MM.1S (cell line): ENCODE data around the gene FCGR1A.
"Not testable (repeated sequence)": the region's sequence is repeated elsewhere in the genome, so short reads cannot be mapped to it uniquely, and the experiment has no call there.

Source experiments
- DNase-seq: peaks from one replicate; pipeline ENCODE4 v3.0.0-alpha.2; 2015
- H2AFZ ChIP-seq: fragments of 300-600 bp; sonication (generic); 2 replicates; pipeline ENCODE4 v1.6.0; 2016; ENCODE audit warnings: antibody characterized with exemption, low read length
- H3F3A ChIP-seq: fragments of 300-600 bp; sonication (generic); 2 replicates; pipeline ENCODE4 v1.6.1; 2016; ENCODE audit warnings: mild to moderate bottlenecking, antibody characterized with exemption, low read length, moderate library complexity, mixed read lengths; ENCODE audit not compliant: insufficient read depth
- H3K27ac ChIP-seq: fragments of 300-600 bp; sonication (generic); 2 replicates; pipeline ENCODE4 v1.5.1; 2016; ENCODE audit warnings: mild to moderate bottlenecking, low read length
- H3K27me3 ChIP-seq: fragments of 300-600 bp; sonication (generic); replicated peaks from 2 replicates; pipeline ENCODE4 v1.6.0; 2016; ENCODE audit warnings: low read length; ENCODE audit not compliant: insufficient read depth
- H3K36me3 ChIP-seq: fragments of 300-600 bp; sonication (generic); replicated peaks from 2 replicates; pipeline ENCODE4 v1.6.1; 2016; ENCODE audit warnings: mild to moderate bottlenecking, low read length, mixed read lengths; ENCODE audit not compliant: insufficient read depth
- H3K4me1 ChIP-seq: fragments of 300-600 bp; sonication (generic); 2 replicates; pipeline ENCODE4 v1.6.1; 2016; ENCODE audit warnings: low read length, mixed read lengths
- H3K4me2 ChIP-seq: fragments of 300-600 bp; sonication (generic); 2 replicates; pipeline ENCODE4 v1.6.0; 2016; ENCODE audit warnings: low read depth, low read length
- H3K4me3 ChIP-seq: fragments of 300-600 bp; sonication (generic); 2 replicates; pipeline ENCODE4 v1.5.1; 2016; ENCODE audit warnings: low read length, mixed read lengths
- H3K79me2 ChIP-seq: fragments of 300-600 bp; sonication (generic); 2 replicates; pipeline ENCODE4 v1.6.1; 2016; ENCODE audit warnings: mixed run types, low read length, mixed read lengths
- H3K9ac ChIP-seq: fragments of 300-600 bp; sonication (generic); 2 replicates; pipeline ENCODE4 v1.6.1; 2016; ENCODE audit warnings: low read length, mixed read lengths
- H3K9me2 ChIP-seq: fragments of 300-600 bp; sonication (generic); replicated peaks from 2 replicates; pipeline ENCODE4 v1.6.1; 2016; ENCODE audit warnings: mild to moderate bottlenecking, low read length, mixed read lengths; ENCODE audit not compliant: insufficient read depth
- H3K9me3 ChIP-seq: fragments of 300-600 bp; sonication (generic); replicated peaks from 2 replicates; pipeline ENCODE4 v1.6.1; 2016; ENCODE audit warnings: mild to moderate bottlenecking, low read length, mixed read lengths; ENCODE audit not compliant: insufficient read depth
- H4K20me1 ChIP-seq: fragments of 300-600 bp; sonication (generic); 2 replicates; pipeline ENCODE4 v1.6.1; 2016; ENCODE audit warnings: mild to moderate bottlenecking, low read length, moderate library complexity, mixed read lengths; ENCODE audit not compliant: insufficient read depth
- TF ChIP-seq, protein P1 (sequence below): fragments of 300-600 bp; sonication (generic); IDR thresholded peaks from 2 replicates; pipeline ENCODE4 v1.5.1; 2016; ENCODE audit warnings: antibody characterized with exemption, low read length, mixed read lengths

The FCGR1A gene

DNA sequence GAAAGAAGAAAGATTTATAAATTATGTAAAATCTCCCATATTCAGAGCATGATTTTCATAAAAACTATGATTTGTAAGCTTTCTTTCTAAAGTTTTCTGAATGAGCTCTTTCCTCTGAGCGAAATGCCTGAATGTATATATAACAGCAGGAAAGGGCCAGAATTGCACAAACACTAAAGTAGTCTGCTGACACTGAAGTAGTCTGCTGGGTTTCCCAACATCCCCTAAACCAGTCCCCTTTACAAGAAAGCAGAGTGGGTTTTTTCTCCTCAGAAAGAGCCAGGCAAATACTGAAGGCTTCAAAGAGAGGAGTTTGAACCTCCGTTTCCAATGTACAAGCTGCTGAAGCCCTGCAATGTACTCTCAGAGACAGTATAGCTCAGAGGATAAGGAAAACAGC is 795 bp downstream of the FCGR1A start:
- not testable (repeated sequence) for H3F3A ChIP-seq, H3K9ac ChIP-seq, H3K27me3 ChIP-seq, H3K27ac ChIP-seq, H3K4me1 ChIP-seq, DNase-seq, H3K36me3 ChIP-seq, H3K9me2 ChIP-seq, H4K20me1 ChIP-seq, H3K79me2 ChIP-seq, H3K4me2 ChIP-seq, H2AFZ ChIP-seq, H3K4me3 ChIP-seq, H3K9me3 ChIP-seq

DNA sequence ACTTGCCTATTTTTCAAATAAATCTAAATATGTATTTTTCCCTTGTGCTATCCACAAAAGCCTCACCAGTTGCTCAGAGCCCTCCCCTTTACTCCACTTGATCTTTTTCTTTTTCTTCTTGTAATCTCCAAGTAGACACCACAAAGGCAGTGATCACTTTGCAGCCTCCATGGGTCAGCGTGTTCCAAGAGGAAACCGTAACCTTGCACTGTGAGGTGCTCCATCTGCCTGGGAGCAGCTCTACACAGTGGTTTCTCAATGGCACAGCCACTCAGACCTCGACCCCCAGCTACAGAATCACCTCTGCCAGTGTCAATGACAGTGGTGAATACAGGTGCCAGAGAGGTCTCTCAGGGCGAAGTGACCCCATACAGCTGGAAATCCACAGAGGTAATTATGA is 1.4 kb downstream of the FCGR1A start:
- H3F3A ChIP-seq, H3K4me1 ChIP-seq, H4K20me1 ChIP-seq, DNase-seq, H3K9ac ChIP-seq, H3K27ac ChIP-seq, H3K4me2 ChIP-seq, H3K9me2 ChIP-seq, H3K36me3 ChIP-seq, H3K4me3 ChIP-seq, H3K9me3 ChIP-seq, H3K79me2 ChIP-seq, H2AFZ ChIP-seq, H3K27me3 ChIP-seq: not testable (repeated sequence)

DNA sequence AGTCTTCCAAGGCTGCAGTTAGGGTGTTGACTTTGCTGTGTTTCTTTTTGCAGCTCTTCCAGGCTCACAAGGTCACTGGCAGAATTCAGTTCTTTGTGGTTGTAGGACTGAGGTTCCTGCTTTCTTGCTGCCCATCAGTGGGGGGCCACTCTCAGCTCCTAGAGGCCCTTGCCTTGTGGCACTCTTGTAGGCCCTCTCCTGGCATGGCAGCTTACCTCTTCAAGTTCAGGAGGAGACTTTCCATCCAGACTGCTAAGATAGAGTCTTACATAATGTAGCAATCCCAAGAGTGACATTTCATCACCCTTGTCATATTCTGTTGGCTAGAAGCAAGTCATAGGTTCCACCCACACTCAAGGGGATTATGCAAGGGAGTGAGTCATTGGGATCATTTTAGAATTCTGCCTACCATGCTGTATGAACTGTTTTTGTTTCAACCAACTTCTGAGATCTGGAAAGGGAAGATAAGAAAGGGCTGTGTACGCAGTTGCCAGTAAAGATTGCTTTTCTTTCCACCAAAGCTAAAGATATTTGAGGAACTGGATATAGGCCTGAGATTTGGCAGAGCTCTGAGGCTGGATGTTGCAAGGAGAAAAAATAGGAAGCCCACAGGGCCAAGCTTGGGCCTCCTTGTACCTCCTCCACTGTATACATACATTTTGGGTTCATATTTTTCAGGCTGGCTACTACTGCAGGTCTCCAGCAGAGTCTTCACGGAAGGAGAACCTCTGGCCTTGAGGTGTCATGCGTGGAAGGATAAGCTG is 5.4 kb downstream of the FCGR1A start:
- H3K4me2 ChIP-seq, H2AFZ ChIP-seq, H3K27ac ChIP-seq, H3K4me1 ChIP-seq, H3K9me3 ChIP-seq, H3F3A ChIP-seq, H3K9ac ChIP-seq, H3K9me2 ChIP-seq, DNase-seq, H4K20me1 ChIP-seq, H3K36me3 ChIP-seq, H3K27me3 ChIP-seq, H3K79me2 ChIP-seq, H3K4me3 ChIP-seq: not testable (repeated sequence)

DNA sequence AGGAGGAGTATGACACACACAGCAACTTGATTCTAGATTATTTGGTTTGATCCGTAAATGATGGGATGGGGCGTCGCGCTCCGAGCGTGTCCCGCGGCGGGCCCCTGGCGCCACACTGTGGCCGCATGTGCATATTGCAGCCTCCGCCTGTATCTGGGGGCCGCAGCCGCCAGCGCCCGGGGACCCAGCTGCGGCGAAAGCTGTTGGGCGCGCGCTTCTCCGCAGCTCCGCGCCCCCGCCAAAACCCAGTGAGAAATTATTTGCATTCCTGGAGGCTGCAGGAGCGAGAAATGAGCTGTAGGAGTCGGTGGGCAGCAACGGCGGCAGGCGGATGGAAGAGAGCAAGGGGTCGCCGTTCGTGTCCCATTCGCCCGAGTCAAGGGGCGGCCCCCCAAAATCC is 10.0 kb downstream of the FCGR1A start:
- not testable (repeated sequence) for H3K4me3 ChIP-seq, H4K20me1 ChIP-seq, H3K4me2 ChIP-seq, H3F3A ChIP-seq, H3K36me3 ChIP-seq, H2AFZ ChIP-seq, H3K4me1 ChIP-seq, H3K9ac ChIP-seq, H3K9me3 ChIP-seq, H3K27me3 ChIP-seq, H3K27ac ChIP-seq, H3K79me2 ChIP-seq, H3K9me2 ChIP-seq
- DNase-seq: peak; percentile 38

DNA sequence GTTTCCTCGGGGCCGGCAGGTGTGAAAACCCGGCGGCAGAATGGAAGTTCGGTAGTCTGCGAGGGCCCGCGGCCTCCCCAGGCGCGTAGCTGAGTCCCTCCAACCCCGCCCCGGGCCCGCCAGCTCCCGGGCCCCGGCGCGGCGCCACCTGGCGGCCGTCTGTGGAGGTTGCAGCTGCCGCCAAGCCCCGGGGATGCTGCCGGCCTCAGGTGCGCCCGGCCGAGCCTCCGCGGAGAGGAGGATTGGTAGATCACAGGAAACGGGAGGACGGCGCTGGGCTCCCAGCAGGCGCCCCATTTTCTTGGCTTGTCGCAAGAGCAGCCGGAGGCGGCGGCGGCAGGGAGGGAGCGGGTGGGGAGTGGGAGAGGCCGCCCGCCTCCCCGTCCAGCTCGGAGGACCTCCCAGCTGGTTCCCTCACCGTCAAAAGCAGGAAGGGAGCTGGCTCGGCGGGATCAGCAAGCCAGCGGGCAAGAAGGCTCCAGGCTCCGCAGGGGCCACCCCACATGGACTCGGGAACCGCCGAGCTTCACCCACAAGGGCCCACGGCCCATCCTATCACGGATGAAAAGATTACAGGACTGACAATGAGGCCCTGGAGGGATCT is 10.5 kb downstream of the FCGR1A start:
- peak overlapping the region; percentile 37; the same call in 1 of the 2 replicates for H3K4me2 ChIP-seq
- not testable (repeated sequence) for H4K20me1 ChIP-seq

DNA sequence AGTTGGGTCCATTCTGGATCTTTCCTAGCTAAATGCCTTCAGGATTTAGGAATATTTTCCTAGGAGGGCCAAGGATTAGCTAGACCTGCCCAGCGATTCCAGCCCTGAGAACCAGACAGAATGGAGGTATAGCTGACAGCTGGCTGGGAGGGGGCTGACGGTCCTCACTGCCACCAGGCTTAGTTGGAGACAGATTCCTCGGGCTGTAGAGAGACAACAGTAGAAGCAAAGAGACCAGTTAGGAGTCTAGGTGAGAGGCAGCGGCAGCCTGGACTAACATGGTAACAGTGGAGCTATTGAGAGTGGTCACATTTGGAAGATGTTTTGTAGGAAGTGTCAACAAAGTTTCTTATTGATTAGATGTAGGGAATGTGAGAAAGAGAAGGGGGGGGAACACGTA is 11.4 kb downstream of the FCGR1A start:
- H3K4me2 ChIP-seq, H3K27me3 ChIP-seq, H3K9ac ChIP-seq, H3K4me1 ChIP-seq, H3K9me2 ChIP-seq, H3F3A ChIP-seq, H3K4me3 ChIP-seq, DNase-seq, H4K20me1 ChIP-seq, H3K36me3 ChIP-seq, H3K79me2 ChIP-seq, H2AFZ ChIP-seq, H3K27ac ChIP-seq, H3K9me3 ChIP-seq: not testable (repeated sequence)

More for the DNA sequence above, 10.5 kb downstream of the FCGR1A start:
- H3K36me3 ChIP-seq, H3K4me1 ChIP-seq, H3F3A ChIP-seq, H3K27ac ChIP-seq, H3K79me2 ChIP-seq, H3K9me2 ChIP-seq, H3K9me3 ChIP-seq, H3K27me3 ChIP-seq: not testable (repeated sequence)
- Histone ChIP-seq H3K9ac (peak overlapping the region; percentile 23; the same call in 1 of the 2 replicates), H3K4me3 (peak overlapping the region; percentile 50; the same call in 1 of the 2 replicates), H2AFZ (peak overlapping the region; percentile 56; the same call in 1 of the 2 replicates)
- peak; percentile 80 for DNase-seq
- TF ChIP-seq, protein P1, sequence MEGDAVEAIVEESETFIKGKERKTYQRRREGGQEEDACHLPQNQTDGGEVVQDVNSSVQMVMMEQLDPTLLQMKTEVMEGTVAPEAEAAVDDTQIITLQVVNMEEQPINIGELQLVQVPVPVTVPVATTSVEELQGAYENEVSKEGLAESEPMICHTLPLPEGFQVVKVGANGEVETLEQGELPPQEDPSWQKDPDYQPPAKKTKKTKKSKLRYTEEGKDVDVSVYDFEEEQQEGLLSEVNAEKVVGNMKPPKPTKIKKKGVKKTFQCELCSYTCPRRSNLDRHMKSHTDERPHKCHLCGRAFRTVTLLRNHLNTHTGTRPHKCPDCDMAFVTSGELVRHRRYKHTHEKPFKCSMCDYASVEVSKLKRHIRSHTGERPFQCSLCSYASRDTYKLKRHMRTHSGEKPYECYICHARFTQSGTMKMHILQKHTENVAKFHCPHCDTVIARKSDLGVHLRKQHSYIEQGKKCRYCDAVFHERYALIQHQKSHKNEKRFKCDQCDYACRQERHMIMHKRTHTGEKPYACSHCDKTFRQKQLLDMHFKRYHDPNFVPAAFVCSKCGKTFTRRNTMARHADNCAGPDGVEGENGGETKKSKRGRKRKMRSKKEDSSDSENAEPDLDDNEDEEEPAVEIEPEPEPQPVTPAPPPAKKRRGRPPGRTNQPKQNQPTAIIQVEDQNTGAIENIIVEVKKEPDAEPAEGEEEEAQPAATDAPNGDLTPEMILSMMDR: peak; percentile 33

DNA sequence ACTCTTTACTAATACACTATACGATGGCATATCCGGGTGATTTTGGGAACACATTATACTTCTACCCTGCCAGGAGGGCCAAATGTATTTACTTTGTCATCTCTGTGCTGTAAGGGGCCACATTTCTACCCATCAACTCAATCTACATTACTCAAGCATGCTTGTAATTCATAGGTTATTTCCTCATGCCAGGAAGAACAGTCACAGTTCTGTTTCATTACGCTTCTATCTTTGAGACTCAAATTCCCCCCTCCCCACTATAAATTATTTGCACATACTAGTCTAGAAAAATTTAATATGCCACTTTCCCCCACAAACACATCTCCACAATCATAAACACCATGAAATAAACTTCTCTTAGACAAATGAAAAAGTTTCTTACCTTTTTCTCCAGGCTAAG is 19.1 kb downstream of the FCGR1A start:
- not testable (repeated sequence) for H3K36me3 ChIP-seq, H3F3A ChIP-seq, H3K27me3 ChIP-seq, H3K4me2 ChIP-seq, DNase-seq, H4K20me1 ChIP-seq, H2AFZ ChIP-seq, H3K9me3 ChIP-seq, H3K9ac ChIP-seq, H3K4me1 ChIP-seq, H3K9me2 ChIP-seq, H3K27ac ChIP-seq, H3K79me2 ChIP-seq, H3K4me3 ChIP-seq
